Fibroblast of lung (primary cell): Measurements from ENCODE around the gene RERE. TPM values are rescaled to one million over a fixed set of nuclear protein-coding genes. Genes with fewer than 3 reads are reported as not detected.

Experiments
- DNase-seq, 2 donors: peaks; one replicate each; pipeline versions ENCODE4 v3.0.0 to v3.0.0-alpha.2; 2010; ENCODE audit warnings: low read depth in 2 of 2
- H2AFZ ChIP-seq: 2 replicates; pipeline ENCODE4 v1.5.1; 2012; ENCODE audit warnings: low read length, control low read depth, inconsistent platforms
- H3K27ac ChIP-seq: 2 replicates; pipeline ENCODE4 v1.5.1; 2011; ENCODE audit warnings: low read length, control low read depth; ENCODE audit not compliant: insufficient read depth
- H3K27me3 ChIP-seq: 2 replicates; pipeline ENCODE4 v1.5.1; 2011; ENCODE audit warnings: mild to moderate bottlenecking, low read length; ENCODE audit not compliant: control insufficient read depth, insufficient read depth
- H3K36me3 ChIP-seq: 2 replicates; pipeline ENCODE4 v1.5.1; 2011; ENCODE audit warnings: low read length; ENCODE audit not compliant: control insufficient read depth, insufficient read depth
- H3K4me1 ChIP-seq: 2 replicates; pipeline ENCODE4 v1.5.1; 2011; ENCODE audit warnings: low read length; ENCODE audit not compliant: control insufficient read depth, insufficient read depth; ENCODE audit errors: extremely low read depth
- H3K4me2 ChIP-seq: 2 replicates; pipeline ENCODE4 v1.5.1; 2011; ENCODE audit warnings: low read length, control low read depth; ENCODE audit not compliant: insufficient read depth; ENCODE audit errors: extremely low read depth
- H3K4me3 ChIP-seq, 4 experiments: fragments of 200-600 bp in 1 of 4; sonication (generic) in 1 of 4; replicated peaks in 1 of 4; 2 replicates each; pipeline ENCODE4 v1.5.1; 2011 to 2016; ENCODE audit warnings: low read length in 4 of 4, low read depth in 3 of 4, mild to moderate bottlenecking in 3 of 4, control low read depth in 2 of 4, inconsistent platforms in 1 of 4, mixed read lengths in 1 of 4; ENCODE audit not compliant: insufficient read depth in 1 of 4; ENCODE audit errors: control extremely low read depth in 1 of 4
- H3K79me2 ChIP-seq: 2 replicates; pipeline ENCODE4 v1.5.1; 2012; ENCODE audit warnings: mild to moderate bottlenecking, low read length, inconsistent platforms; ENCODE audit not compliant: control insufficient read depth, insufficient read depth
- H3K9ac ChIP-seq: 2 replicates; pipeline ENCODE4 v1.5.1; 2011; ENCODE audit warnings: mild to moderate bottlenecking, low read length, control low read depth; ENCODE audit not compliant: insufficient read depth
- H3K9me3 ChIP-seq: 2 replicates; pipeline ENCODE4 v1.5.1; 2012; ENCODE audit warnings: low read depth, low read length; ENCODE audit not compliant: control insufficient read depth, insufficient read depth
- H4K20me1 ChIP-seq: 2 replicates; pipeline ENCODE4 v1.5.1; 2011; ENCODE audit warnings: low read length; ENCODE audit not compliant: control insufficient read depth, insufficient read depth; ENCODE audit errors: extremely low read depth
- CTCF ChIP-seq, 2 donors: IDR thresholded peaks in 1 of 2; conservative IDR thresholded peaks in 1 of 2; 1 replicate in 1 of 2; 2 replicates in 1 of 2; pipeline ENCODE4 v1.5.1; 2011 to 2012; ENCODE audit warnings: low read length in 2 of 2, control low read depth in 1 of 2, inconsistent platforms in 1 of 2, low read depth in 1 of 2, mild to moderate bottlenecking in 1 of 2
- EZH2 ChIP-seq: IDR thresholded peaks from 2 replicates; pipeline ENCODE4 v1.5.1; 2012; ENCODE audit warnings: low read length, control low read depth, mild to moderate bottlenecking; ENCODE audit errors: missing control alignments
- polyA plus RNA-seq, 2 donors: library from polyadenylated mRNA; depleted of rRNA in 1 of 2; stranded (reverse) in 1 of 2; unstranded in 1 of 2; fragments of >200 nt; gene quantifications; 2 replicates each; pipeline ENCODE4 v1.2.1, GENCODE V29; 2011 to 2012; ENCODE audit warnings: missing spikeins in 1 of 2
- total RNA-seq: library from RNA; depleted of rRNA; stranded (reverse); fragments of >200 nt; gene quantifications from 2 replicates; pipeline ENCODE4 v1.2.1, GENCODE V29; 2014

The RERE gene
- total and polyA plus RNA-seq, 2 donors (not counting 1 experiment from before 2014, with no cell fraction given) = 3.7 to 51.0 TPM

GRCh38 chr1:8425150-8425780, 392.2 kb downstream of the RERE start:
- H3K27ac ChIP-seq = no peak overlapping the region
- no peak for DNase-seq
- no peak overlapping the region for H2AFZ ChIP-seq

GRCh38 chr1:8424539-8425116, 392.8 kb downstream of the RERE start:
- H3K79me2 ChIP-seq = peaks cover 37% of the 10 kb centered on the region
- peak overlapping the region; percentile 55 for H3K4me2 ChIP-seq
- peak overlapping the region in 2 of 4 experiments; percentile 47 to 69 for H3K4me3 ChIP-seq
- H3K9me3 ChIP-seq = no peaks in the 10 kb centered on the region
- no peak for DNase-seq
- no peaks in the 10 kb centered on the region for H3K27me3 ChIP-seq
- H3K36me3 ChIP-seq = no peaks in the 10 kb centered on the region
- no peak overlapping the region for H3K9ac ChIP-seq
- no peak overlapping the region for H2AFZ ChIP-seq
- peak overlapping the region; percentile 82 for H3K27ac ChIP-seq
- TF ChIP-seq EZH2 (no peak), CTCF (conservative IDR thresholded peaks at IDR 0.05 in 1 of 2, IDR thresholded peaks at IDR 0.05 in 1 of 2; ENCODE audit: low read depth in 1 of 2, low read length in 2 of 2) (no peak)
- H4K20me1 ChIP-seq = no peaks in the 10 kb centered on the region
- H3K4me1 ChIP-seq = peaks cover 7% of the 10 kb centered on the region

More at GRCh38 chr1:8425150-8425780, 392.2 kb downstream of the RERE start:
- Histone ChIP-seq H3K27me3 (no peaks in the 10 kb centered on the region), H3K4me3 (no peak overlapping the region), H3K4me1 (peaks cover 5% of the 10 kb centered on the region), H3K4me2 (no peak overlapping the region), H3K9ac (no peak overlapping the region), H3K9me3 (no peaks in the 10 kb centered on the region), H3K36me3 (no peaks in the 10 kb centered on the region), H3K79me2 (peaks cover 31% of the 10 kb centered on the region), H4K20me1 (no peaks in the 10 kb centered on the region)
- no peak for TF ChIP-seq CTCF (conservative IDR thresholded peaks at IDR 0.05 in 1 of 2, IDR thresholded peaks at IDR 0.05 in 1 of 2; ENCODE audit: low read depth in 1 of 2, low read length in 2 of 2)
- no peak for TF ChIP-seq EZH2

GRCh38 chr1:8423692-8424538, 393.5 kb downstream of the RERE start:
- Histone ChIP-seq H2AFZ (no peak overlapping the region), H3K27ac (peak overlapping the region; percentile 88), H3K4me2 (peak overlapping the region; percentile 55), H3K4me3 (peak overlapping the region; percentile 47 to 93 (median 80)), H3K36me3 (no peaks in the 10 kb centered on the region), H4K20me1 (no peaks in the 10 kb centered on the region), H3K79me2 (peaks cover 44% of the 10 kb centered on the region), H3K9ac (peak overlapping the region; percentile 92), H3K4me1 (peaks cover 9% of the 10 kb centered on the region), H3K9me3 (no peaks in the 10 kb centered on the region), H3K27me3 (no peaks in the 10 kb centered on the region)
- TF ChIP-seq CTCF (conservative IDR thresholded peaks at IDR 0.05 in 1 of 2, IDR thresholded peaks at IDR 0.05 in 1 of 2; ENCODE audit: low read depth in 1 of 2, low read length in 2 of 2) = no peak
- no peak for TF ChIP-seq EZH2
- DNase-seq = peak; percentile 71 to 78
